ENCODE results near the gene HOATZ.

Gene HOATZ

GRCh38 chr11:111514216-111515031 lies at the start of gene HOATZ:
HOATZ (plus strand) TSS chr11:111514778; CDS start chr11:111514785, 7 bp downstream.
- no peak for FAIRE-seq

- no peak for FAIRE-seq
These were observed 49.2 kb upstream of the HOATZ start for GRCh38 chr11:111465400-111465799.

- FAIRE-seq, result no peak
These were observed 48.0 kb upstream of the HOATZ start for GRCh38 chr11:111466615-111467014.

DNA sequence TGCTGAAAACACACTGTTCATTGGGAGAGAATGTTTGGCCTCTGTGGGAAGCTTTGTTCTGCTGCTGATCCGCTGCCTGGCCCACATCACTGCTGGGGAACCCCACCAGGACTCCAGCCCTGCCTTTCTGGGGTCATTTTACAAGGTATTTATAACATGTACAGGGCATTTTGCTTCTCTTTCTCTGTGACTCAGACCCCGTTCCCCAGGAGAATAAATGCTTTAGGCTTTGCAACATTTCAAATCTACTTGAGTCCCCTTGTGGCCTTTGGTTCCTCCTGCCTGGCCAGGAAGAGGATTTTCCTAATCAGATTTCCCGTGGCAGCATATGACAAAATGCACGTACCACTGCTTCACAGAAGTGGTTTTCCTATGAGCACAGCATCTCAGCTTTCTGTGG lies 45.4 kb upstream of the HOATZ start:
- no peak for FAIRE-seq

- no peak for FAIRE-seq
These were observed 42.4 kb upstream of the HOATZ start for GRCh38 chr11:111472228-111472627.

DNA sequence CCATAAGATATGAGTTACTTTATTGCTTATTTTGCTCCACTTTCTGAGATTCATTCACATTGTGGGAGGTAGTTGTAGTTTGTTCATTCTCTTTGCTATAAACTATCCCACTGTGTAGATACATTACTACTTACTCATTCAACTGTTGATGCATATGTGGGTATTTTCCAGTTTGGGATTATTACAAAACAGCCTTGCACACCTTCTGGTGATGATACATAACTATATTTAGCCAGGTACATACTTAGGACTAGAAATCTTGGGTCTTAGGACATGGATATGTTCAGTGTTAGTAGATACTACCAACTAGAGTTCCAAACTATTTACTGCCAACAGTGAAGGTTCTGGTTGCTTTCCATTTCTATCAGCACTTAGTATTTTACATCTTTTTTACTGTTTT lies 40.1 kb upstream of the HOATZ start:
- FAIRE-seq, result no peak

DNA sequence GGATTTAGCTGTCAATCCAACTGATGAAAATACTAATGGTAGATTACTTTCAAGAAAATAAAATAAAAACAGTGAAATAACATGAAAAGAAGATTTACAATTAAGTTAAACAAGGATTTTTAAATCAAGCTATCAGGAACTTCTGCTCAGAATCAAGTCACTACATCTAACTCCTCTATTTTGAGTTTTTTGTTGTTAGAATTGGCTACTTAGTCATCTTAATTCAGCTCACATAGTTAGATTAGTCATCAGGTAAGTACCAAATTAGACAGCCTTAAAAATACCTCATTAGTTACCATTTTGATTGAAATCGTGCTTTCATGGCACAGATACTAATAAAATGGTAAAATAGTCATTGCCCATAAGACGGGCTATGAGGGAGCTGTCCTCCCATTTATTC lies 38.2 kb upstream of the HOATZ start:
- FAIRE-seq, result no peak

- no peak for FAIRE-seq
These were observed 37.6 kb upstream of the HOATZ start for GRCh38 chr11:111476956-111477355.

DNA sequence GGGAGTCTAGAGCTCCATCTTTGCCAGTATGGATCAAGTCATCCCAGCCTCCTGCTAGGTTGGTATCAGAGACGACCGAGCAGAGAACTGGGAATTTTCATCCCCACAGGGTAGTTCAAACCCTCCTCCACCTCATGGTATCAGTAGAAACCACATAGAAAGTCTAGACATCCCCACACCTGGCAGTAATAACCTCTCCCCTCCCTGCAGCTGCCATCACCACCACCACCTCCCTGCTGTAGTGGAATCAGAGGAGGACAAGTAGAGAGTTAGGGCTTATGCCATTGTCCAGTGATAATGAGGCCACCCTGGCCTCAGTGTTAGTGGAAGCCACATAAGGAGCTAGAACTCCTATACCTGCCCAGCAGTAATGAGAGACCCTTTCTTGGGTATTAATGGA lies 36.7 kb upstream of the HOATZ start:
- FAIRE-seq, result no peak

DNA sequence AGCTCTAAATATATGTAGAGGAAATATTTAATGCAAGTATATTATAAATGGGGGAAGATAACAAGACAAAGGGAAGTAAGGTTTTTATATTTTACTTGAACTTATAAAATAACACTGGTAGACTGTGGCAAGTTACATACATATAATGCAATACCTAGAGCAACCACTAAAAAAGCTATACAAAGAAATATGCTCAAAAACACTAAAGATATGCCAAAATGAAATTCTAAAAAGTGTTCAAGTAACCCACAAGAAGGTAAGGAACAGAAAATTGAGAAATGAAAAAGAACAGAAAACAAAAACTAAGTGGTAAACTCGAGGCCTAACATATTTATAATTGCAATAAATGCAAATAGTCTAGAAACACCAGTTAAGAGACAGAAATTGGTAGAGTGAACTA lies 34.9 kb upstream of the HOATZ start:
- FAIRE-seq, result no peak

- FAIRE-seq, result no peak
These were observed 31.1 kb upstream of the HOATZ start for GRCh38 chr11:111483431-111483830.

GRCh38 chr11:111490496-111490895 lies 24.1 kb upstream of the HOATZ start:
- no peak for FAIRE-seq

DNA sequence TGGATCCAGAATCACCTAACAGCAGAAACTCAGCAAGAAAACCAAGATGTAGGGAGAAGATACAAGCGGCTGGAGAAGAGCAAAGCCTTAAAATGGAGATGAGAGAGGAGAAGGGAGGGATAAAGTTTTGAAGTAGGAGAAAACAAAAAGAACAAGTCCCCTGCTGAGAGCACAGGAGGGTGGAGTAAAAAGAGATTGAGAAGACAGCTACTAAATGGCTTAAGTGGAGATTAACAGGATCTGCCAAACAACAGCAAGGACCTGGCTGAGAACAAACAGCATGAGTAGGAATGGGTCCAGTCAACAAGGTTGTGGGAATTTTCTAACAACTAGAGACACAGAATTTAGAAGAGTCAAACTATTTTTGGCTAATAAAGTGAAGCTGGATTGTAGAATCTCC lies 20.5 kb upstream of the HOATZ start:
- no peak for FAIRE-seq

- no peak for FAIRE-seq
These were observed 15.1 kb upstream of the HOATZ start for GRCh38 chr11:111499483-111499882.

- no peak for FAIRE-seq
These were observed 14.1 kb upstream of the HOATZ start for GRCh38 chr11:111500481-111500880.

DNA sequence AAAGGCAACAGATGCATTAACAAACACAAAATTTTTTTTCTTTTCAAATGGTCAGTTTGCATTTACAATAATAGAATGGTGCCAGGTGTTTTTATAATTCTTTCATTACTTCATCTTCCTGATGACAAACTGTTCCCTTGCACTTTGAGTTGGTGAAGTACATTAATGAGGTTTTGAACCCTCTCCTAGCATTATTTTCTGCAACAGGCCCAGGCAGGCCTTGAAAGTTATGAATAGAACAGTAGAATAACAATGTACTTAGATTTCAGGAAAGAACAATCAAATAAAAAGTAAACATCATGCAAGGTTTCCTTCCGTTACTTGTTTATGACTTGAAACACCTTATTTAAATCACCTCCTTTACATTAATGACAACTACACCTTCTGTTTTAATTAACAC lies 12.0 kb upstream of the HOATZ start:
- FAIRE-seq, result no peak

DNA sequence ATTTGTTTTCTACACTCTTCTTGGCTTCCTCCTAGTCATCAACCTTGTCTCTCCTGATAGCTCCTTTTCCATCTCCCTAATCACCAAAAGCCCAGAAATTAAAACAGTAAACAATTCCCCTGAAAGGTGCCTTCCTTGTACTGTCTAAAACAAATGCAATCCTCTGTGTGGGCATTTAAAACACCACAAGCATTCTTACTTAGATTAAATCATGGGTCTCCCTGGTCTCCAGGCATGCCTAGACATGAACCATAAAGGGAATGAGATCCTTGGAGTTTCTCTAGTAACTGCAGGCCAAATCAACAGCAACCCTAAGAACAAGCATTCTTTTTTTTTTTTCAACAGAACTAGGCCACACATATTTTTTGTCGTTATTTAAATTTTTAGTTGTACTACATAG lies 4.3 kb upstream of the HOATZ start:
- no peak for FAIRE-seq

- no peak for FAIRE-seq
These were observed 2.0 kb upstream of the HOATZ start, which contains the start of gene BTG4 for GRCh38 chr11:111512296-111513239. BTG4 (minus strand) TSS chr11:111512386; CDS start chr11:111498776, 13,610 bp downstream.

DNA sequence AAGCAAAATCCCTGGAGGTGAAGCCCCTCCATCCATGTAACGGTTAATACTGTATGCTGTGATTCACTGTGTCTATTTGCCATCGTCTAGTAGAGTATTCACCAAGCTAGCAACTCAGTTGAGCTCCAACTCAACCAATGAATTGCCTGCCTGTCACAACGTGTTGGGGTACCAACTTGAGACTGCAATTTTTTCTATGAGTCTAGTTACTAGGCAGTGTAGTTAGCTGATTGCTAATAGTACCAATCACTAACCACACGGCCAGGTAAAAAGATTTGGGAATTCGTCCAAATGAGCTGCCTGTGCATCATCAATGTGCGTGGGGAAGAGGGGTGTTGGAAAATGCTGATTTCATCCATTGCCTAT lies 1.4 kb upstream of the HOATZ start:
- FAIRE-seq, result no peak

GRCh38 chr11:111515591-111515990 lies 1.0 kb downstream of the HOATZ start:
- no peak for FAIRE-seq

DNA sequence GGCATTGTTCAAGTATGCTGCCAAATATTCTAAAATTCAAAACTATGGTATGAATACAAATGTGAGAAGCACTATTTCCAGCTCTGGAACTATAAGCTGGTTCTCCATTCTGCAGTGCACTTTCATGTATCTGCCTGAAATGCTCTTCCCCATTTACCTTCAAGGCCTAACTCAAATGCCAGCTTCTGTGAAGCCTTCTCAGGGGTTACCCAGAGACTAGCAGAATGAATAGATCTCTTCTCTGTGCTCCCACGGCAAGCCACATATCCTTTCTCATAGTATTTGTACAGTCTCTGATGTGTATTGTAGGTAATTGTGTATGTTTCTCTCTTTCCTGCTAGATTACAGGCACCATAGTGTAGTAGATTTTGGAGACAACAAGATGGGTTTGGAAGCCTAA lies 4.1 kb downstream of the HOATZ start:
- no peak for FAIRE-seq

DNA sequence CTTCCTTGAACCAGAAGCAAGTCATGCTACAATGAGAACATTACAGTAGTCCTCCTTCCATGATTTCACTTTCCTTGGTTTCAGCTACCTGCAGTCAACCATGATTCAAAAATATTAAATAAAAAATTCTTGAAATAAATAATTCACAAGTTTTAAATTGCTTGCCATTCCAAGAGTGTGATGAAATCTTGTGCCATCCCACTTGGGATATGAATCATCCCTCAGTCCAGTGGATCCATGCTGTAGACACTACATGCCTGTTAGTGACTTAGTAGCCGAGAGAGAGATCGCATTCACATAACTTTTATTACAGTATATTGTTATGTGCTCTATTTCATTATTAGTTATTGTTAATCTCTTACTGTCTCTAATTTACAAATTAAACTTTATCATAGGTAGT lies 6.0 kb downstream of the HOATZ start:
- no peak for FAIRE-seq

- FAIRE-seq, result no peak
These were observed 6.6 kb downstream of the HOATZ start for GRCh38 chr11:111521135-111521534.

DNA sequence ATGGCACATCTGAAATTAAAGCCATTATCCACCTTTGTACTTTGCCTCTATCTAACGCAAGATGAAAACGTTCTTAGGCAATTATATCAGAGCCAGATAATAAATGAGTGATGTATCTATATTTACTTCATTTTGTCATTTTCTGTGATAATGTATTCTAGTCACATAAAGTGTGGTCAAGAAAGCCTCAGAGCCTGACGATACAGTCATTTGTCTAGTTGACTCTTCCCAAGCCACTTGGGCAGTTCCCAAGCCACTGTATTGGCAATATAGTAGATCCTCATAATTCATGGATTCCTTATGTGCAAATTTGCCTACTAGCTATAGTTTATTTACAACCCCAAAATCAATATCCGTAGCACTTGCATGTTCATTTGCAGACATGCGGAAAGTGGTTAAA lies 7.8 kb downstream of the HOATZ start:
- no peak for FAIRE-seq

Data from endometrium (tissue), 2 donors.